GM18909 (cell line): ENCODE measurements around the gene DOK7.
A peak's percentile ranks its signal among the peaks of the same experiment; 100 is the strongest.

Experiments used
- ATAC-seq: cut with Tn5 transposase; IDR thresholded peaks from one replicate; pipeline ENCODE4 v1.9.1; 2021; ENCODE audit warnings: mild to moderate bottlenecking; ENCODE audit not compliant: unreplicated experiment, poor library complexity

Gene DOK7

DNA sequence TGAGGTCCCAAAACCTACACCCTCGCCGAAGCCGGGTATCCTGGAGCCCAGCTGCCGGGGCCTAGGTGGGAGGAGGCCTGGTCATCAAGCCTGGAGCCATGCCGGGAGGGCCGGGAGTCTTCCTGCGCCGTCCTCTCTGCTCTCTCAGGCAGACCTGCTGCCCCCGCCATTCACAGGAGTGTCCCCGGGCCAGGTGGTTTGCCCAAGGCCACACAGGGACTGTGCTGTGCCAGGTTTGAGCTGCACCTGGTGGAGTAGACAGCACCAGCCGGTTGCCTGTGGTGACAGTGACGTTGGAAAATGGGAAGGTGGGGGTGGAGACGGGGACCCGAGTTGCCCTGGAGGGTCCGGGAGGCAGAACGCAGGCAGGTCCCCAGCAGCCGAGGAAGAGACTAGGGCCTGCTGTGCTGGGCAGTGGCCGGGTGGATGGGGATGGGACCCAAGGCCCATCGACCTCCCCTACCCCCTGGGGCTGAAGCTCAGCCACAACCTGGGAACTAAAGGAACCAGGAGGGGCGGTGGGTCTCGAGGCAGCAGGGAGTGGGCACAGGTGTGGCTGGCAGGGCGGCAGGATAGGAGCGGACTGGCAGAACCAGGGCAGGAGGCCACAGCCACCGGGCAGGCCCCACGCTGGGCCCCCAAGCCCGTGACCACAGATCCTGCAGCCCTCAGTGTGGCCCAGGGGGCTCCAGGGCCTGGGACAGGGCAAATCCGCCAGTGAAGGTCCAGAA is 9.5 kb downstream of the DOK7 start:
- ATAC-seq = no peak

DNA sequence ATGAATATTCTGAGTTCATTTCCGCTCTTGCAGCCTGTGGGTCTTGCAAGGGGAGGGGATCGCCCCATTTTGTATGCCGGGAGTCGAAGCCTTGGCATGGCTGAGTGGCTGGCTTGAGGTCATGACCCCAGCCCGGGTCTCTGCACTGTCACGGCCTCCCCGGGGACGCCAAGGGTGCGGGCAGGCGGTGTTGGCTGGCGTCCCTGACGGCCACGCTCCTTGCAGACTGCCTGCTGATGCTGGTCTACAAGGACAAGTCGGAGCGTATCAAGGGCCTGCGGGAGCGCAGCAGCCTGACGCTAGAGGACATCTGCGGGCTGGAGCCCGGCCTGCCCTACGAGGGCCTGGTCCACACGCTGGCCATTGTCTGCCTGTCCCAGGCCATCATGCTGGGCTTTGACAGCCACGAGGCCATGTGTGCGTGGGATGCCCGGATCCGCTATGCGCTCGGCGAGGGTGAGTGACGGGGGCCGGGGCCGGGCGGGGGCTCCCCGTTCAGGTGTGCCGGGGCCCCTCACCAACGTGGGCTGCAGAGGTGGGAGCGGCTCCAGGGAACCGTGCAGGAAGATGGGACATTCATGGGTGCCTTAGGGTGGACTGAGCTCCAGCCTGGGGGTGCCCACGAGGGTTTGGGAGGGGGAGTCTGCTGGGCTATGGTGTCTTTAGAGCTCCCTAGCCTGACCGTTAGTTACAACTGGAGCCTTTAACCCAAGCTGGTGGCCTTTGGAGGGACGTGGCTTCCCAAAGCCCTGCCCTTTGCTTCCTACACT is 10.3 kb downstream of the DOK7 start:
- no peak for ATAC-seq

DNA sequence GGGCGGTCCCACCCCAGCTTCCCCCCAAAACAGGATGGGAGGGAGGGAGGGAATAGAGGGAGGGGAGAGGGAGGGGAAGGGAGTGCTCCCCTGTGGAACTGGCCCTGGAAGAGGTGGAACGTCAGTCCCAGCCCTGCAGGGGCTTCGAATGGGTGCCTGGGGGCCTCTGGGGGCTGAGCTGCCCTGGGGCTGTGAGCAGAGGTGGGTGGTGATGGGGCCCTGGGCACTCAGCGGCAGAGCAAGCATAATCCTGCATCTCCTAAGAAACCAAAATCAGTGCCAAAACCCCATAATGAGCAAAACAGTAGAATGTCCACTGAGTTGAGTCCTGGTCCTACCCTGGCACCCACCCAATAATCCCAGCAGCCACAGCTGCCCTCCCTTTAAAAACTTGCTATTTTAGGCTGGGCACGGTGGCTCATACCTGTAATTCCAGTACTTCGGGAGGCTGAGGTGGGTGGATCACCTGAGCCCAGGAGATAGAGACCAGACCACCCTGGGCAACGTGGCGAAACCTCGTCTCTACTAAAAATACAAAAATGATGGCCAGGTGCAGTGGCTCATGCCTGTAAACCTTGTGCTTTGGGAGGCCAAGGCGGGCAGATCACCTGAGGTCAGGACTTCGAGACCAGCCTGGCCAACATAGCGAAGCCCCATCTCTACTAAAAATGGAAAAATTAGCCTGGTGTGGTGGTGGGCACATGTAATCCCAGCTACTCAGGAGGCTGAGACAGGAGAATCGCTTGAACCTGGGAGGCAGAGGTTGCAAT is 11.1 kb downstream of the DOK7 start:
- no peak for ATAC-seq

DNA sequence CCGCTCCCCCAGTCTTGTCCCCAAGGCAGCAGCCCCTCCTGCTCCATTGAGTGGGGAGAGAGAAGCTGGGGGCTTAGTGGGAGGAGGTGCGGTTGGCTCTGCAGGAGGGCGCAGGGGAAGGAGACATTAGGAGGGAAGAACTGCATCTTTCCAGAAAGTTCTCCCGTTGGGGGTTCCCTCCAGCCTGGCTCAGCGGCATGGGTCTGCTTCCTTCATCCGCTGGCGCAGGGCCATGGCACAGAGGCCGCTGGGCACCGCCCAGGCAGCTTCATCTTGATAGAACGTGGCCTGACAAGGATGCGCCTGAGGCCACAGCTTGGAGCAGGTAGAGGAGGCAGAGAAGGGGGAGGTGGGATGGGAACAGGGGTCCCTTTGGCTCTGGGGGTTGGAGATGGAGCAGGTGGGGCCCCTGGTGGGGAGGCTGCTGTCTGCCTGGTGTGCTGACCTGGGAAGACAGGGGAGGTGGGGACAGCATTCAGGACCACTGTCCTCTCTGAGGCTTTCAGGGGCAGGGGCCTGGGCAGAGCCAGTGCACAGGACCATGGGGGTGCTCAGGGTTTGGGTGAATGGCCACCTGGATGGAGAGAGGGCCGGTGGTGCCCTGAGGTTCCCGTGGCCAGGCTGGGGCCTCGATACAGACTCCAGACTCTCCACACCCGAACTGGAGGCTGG is 12.1 kb downstream of the DOK7 start:
- no peak for ATAC-seq

DNA sequence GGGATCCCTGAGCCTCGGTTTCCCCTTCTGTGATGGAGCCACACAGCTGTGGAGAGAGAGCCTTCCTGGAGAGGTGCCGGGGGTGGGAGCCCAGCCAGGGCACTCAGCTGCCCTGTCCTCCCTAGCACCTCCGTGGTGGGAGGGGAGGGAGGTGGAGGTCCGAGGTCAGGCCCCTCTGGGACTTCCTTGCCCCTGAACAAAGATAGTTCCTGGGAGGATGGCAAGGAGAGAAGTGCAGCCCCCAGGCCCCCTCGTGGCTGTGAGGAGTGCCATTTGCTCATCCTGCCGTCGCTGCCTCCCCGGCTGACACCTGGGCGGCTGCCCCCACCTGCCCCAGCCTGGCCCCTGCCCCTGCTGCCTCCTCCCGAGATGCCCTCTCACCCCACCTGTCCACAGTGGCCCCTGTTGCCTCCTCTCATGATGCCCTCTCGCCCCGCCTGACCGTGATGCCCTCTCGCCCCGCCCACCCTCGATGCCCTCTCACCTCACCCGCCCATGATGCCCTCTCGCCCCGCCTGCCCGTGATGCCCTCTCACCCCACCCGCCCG is 12.7 kb downstream of the DOK7 start:
- no peak for ATAC-seq

DNA sequence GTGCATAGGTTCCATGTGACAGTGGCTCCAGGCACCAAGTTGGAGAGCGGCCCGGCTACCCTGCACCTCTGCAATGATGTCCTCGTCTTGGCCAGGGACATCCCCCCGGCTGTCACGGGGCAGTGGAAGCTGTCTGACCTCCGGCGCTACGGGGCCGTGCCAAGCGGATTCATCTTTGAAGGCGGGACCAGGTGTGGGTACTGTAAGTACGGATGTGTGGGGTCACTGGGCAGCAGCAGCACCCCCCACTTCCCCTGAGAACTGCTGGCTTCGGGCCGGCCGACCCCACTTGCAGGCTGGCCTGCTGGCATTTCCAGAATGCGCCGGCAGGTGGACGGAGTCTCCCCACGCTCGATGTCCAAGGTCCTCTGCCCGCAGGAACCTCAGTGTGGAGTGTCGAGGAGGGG is 13.2 kb downstream of the DOK7 start:
- no peak for ATAC-seq

DNA sequence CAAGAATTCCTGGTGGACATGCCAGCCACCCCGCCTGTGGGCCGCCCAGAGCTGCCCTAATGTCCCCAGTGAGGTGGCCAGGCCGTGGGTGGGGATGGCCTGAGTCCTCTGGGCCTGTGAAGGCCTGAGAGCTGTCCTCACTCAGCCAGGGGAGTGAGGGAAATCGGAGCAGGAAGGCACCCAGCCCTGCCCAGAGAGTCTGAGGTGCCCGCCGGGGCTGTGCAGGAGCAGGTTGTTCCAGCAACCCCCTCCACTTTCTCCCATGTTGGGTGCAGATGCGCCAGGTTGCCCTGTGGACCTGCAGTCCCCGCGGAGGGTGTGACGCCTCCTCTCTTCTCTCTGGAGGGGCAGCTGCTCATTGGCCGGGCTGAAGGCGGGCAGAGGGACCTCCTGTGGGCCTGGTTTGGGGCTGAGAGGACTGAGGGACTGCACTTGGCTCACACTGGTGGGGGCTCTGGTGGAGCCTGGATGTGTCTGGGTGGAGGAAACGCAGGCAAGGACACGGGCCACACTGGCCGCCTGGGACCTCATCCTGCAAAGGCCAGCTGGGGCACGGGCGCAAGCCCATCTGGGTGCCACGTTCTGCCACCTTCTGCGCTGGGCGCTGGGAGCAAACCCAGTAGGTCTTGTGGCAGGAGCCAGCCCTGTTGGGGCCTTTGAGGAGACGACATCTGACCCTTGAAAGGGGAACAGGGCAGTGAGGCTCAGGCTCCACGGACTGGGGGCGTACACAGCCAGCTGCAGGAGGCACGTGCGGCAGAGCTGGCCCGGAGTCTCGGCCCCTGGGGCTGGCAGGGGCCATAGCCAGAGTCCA is 14.0 kb downstream of the DOK7 start:
- ATAC-seq = no peak

DNA sequence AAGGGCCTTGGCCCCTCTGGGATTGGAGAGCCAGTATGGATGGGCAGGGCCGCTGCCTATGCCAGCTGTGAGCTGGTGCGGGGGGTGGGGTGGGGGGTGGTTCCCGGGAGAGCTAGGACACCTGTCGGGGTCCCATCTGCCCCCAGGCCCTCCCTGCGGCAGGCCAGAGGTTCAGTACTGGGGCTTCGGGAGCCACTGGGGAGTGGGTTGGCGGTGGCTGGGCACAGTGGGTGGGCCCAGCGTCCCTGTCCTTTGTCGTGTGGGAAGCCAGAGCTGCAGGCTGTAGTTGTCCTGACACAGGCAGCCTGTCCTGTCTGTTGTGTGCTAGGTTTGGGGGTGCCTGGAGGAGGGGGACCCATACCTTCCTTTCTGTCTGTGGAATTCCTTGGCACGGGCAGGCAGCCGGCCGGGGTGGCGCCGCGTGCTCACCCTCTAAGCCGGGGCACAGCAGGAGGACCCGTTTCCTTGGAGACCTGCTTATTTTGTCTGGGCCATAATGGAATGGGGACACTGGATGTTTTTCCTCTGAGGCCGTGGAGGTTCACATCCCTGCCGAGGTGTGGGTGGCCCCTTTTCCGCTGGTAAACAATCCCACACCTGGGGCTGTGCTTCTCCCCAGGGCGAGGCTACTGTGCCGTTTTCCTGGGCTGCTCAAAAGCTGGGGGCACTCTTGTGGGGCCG is 14.8 kb downstream of the DOK7 start:
- ATAC-seq = no peak

DNA sequence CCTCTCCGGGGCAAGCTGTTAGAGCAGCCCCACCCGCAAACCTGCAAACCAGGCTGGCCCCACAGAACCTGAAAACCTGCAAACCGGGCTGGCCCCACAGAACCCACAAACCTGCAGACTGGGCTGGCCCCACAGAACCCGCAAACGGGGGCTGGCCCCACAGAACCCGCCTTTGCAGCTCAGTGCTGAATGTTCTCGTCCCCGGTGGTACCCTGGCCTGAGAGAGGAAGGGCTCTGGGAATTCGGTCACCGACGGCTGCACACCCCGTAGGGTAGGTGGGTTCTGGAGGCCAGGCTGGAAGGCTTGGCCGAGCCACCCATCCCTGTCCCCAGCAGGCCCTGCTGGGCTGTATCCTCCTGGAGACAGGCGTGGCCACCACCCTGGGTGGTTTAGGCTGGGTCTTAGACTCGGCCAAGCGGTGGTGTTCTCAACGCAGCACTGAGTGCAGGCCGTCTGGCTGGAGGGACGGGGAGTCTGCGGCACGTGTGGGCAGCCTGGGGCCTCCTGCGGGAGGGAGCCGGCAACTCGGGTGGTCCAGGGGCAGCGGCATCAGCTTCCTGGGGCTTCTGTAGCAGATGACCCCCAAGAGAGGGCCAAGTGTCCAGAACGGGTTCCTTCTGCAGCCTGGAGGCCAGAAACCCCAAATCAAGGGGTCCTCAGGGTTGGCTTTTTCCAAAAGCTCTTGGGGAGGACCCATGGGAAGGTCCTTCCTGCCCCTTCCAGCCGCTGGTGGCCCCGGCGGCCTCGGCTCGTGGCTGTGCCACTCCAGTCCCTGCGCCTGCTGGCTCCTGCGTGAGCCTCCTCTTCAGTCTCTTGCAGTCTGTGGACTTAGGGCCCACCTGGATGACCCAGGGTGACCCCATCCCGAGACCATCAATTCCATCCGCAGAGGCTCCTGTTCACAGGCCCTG is 15.6 kb downstream of the DOK7 start:
- ATAC-seq = no peak

DNA sequence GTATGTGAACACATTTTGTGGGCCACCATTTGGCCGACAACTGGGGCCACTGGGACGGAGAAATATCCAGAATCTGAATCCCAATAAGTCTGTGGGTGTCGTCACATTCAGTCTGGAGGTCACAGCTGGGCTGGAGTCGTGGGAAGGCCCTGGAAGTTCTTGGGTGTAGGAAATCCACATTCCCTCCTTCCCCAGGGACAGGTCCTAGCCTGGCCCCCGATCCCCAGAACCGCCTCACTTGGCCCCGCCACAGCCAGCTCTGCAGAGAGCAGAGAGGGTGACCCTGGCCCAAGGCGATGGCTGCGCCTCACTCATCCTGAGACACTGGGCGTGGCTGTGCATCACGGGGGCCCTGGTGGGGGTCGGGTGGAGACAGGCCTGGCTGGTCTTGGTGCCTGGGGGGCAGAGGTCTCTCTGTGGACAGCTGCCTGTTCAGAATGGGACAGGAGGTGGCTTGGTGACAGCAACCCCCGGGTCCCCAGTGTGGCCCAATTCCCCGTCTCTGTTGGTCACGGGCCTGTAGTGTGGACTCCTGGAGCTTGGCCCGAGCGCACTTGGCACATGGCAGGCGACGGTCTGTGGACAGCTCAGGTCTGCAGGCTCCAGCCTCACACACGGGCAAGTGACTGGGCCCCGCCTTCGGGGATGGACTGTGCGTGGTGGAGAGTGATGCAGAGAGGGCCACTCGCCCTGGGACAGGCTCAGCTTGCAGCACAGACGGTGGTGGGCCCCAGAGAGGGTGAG is 16.4 kb downstream of the DOK7 start:
- no peak for ATAC-seq

DNA sequence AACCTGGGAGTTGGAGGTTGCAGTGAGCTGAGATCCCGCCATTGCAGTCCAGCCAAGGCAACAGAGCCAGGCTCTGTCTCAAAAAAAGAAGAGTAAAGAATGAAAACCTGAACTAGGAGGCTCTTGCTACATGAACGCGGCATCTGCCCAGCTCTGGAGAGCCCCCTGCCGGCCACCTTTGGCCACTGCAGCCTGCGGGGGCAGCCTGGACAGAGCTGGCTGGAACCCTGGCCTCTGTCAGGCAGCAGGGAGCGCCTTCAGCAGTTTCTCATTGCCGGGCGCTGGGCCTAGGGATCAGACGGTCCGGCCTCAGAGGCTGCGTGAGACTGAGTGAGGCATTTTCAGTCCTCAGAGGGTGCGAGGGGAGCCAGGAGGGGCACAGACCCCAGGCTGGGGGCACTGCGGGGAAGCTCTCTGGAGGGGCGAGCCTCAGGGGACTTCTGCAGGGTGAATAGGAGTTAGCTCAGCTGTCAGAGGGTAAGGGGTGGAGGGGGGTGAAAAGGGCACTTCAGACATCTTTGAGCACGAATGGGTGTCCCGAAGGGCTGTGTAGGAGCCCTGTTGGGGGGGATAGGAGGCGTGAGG is 17.5 kb downstream of the DOK7 start:
- ATAC-seq = peak; percentile 62

DNA sequence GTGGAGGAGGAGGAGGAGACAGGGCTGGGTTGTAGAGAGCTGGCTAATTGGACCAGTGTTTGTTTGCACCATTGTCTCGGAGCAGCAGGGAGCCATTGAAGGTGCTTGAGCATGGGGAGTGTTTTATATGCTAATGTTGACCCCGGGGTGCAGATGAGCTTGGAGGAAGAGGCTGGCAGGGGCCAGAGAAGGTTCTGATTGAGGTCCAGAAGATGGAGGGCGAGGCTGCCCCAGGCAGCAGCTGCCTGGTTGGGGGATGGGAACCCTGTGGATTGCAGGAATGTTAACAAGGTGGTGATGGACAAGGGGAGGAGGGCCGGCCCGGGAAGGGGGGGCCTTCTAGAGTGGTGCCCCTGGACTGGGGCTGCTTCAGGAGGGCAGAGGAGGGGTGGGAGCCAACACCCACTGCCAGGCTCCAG is 18.0 kb downstream of the DOK7 start:
- no peak for ATAC-seq

DNA sequence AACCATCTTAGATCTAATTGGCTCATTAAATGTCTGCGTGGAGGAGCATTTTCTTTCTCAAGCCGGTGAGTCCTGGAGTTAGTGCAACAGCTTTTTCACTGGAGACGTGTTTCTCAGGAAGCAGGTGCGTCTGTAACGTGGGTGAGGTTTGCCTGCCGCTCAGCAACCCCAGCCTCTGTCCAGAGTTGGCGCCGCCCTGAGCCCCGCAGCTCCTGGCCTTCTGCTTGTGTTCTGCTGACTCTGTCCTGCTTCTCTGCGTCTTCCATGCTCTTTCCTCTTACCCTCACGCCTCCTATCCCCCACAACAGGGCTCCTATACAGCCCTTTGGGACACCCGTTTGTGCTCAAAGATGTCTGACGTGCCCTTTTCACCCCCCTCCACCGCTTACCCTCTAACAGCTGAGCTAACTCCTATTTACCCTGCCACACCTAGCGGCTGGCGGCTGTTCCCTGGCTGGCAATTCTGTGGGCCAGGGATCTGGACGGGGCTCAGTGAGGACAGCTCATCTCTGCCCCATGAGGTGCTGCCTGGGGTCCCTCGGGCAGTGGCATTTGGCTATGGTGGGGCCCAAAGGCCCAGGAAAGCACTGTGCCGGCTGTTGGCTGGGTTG is 18.8 kb downstream of the DOK7 start:
- no peak for ATAC-seq

DNA sequence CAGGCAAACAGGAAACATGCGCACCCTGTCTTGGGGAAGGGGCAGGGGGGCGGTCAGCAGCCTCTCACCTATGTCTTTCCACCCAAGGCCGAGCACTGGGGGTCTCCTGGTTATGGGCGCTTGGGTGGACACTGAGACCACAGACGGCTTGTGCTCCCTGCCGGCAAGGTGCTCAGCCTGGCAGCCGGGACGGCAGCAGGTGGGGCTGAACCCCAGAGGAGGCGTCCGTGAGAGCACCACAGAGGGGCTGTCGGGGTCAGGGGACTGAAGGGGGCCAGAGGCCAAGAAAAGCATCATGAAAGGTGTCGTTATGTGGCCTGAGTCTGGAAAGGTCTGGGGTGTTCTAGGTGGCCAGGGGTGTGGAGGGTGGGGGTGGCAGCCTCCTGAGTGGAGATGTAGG is 19.6 kb downstream of the DOK7 start:
- ATAC-seq = no peak

DNA sequence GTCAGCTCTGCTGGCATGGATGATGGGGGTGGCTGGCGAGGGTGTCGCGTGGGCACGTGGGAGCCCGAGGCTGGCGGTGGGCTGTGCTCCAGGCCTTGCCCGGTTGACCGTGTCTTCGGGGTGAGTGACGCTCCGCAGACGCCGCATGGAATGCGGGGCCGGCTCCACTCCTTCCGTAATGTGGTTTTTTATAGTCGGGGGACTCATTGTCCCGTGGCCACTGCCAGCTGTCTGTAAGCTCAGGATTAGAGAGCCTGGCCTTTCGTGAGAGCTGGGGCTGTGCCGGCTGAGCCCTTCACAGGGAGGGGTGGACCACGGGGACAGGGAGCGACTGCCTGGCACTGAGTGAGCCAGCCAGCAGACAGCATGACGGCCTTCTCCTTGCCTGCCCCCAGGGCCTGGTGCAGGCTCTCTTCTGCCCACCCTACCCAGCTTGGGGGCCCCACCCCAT is 20.4 kb downstream of the DOK7 start:
- ATAC-seq = no peak
